Measurements from ENCODE around the gene BBS7. TPM values are rescaled to one million over a fixed set of nuclear protein-coding genes. Genes with fewer than 3 reads are reported as not detected.

The BBS7 gene
- total and polyA plus RNA-seq, 7 experiments from 2014 or later, result 3.7 to 13.1 (median 8.1) TPM

DNA sequence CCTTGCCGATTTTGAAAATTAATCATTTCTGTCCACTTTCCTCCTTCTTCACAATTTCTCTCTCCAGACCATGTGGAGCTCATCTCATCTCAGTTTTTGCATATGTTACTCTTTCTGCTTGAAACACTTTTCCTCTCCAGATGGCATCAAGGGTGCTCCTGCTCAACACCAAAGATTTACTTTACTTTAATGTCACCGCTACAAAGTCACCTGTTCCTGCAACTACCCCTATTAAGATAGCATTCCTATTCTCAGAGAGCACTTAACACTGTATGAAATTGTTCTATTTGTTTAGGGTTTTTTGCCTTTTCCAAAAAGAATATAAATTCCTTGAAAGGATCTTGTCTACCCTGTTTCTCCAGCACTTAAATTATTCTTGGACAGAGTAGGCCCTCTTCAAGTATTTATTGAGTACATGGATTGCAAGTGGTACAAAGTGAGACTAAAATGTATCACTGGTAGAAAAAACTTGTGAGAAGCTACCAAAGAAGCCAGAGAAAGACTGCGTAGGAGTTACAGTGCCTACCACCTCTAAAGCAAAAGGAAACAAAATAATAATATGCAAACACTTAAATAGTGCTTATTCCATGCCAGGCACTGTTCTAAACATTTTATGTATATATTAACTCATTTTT lies 70.3 kb downstream of the BBS7 start:
- ATAC-seq (no peak), DNase-seq (no peak)
- Histone ChIP-seq H3K4me3 (ENCODE audit: low read length) (peak overlapping the region; percentile 5), H3K9me3 (ENCODE audit: control insufficient read depth in 2 of 3, low read length in 3 of 3) (no peaks in the 10 kb centered on the region), H3K27me3 (ENCODE audit: control insufficient read depth in 2 of 2, insufficient read depth in 2 of 2, low read length in 2 of 2) (no peaks in the 10 kb centered on the region), H3K4me1 (ENCODE audit: control insufficient read depth in 2 of 2, insufficient read depth in 2 of 2, low read length in 2 of 2) (peaks cover 16 to 20% of the 10 kb centered on the region in 2 donors), H3K36me3 (ENCODE audit: control insufficient read depth in 2 of 3, insufficient read depth in 3 of 3, low read length in 3 of 3) (peaks cover 4 to 14% (median 9%) of the 10 kb centered on the region in 3 experiments), H3K27ac (ENCODE audit: low read depth, low read length) (peak overlapping the region; percentile 93)
- H3K4me3 Mint-ChIP-seq, result peak overlapping the region; percentile 89 to 99 (median 95)
- peaks cover 0 to 4% (median 0%) of the 10 kb centered on the region in 11 donors for H3K9me3 Mint-ChIP-seq
- ChIA-PET POLR2A (interaction anchor here (0.6 to 3.9 kb wide), 11 partner anchors 11 to 932 kb away, joined by 3 to 41 read pairs (median 5); partner anchors contain the start of genes ANXA5, BBS12, BBS7 and BLTP1), CTCF (interaction anchor here (0.7 kb wide), 1 partner anchor 21 kb away, joined by 6 read pairs; no protein-coding TSS in a partner anchor)
- peaks cover 0 to 2% (median 0%) of the 10 kb centered on the region in 5 donors for H3K27me3 Mint-ChIP-seq
- intact Hi-C loops (cut with micrococcal nuclease), result loop anchor here (2.0 to 10.0 kb wide), 4 partner anchors 617 to 1595 kb away; partner anchors contain the start of genes BBS12 (in 1 of the 2) and SPRY1 (in 1 of the 2)
- H3K27ac Mint-ChIP-seq, result peak overlapping the region; percentile 97 to 100 (median 99)
- peaks cover 25 to 56% (median 52%) of the 10 kb centered on the region in 7 donors for H3K4me1 Mint-ChIP-seq
- peaks cover 0 to 22% (median 9%) of the 10 kb centered on the region in 5 donors for H3K36me3 Mint-ChIP-seq

DNA sequence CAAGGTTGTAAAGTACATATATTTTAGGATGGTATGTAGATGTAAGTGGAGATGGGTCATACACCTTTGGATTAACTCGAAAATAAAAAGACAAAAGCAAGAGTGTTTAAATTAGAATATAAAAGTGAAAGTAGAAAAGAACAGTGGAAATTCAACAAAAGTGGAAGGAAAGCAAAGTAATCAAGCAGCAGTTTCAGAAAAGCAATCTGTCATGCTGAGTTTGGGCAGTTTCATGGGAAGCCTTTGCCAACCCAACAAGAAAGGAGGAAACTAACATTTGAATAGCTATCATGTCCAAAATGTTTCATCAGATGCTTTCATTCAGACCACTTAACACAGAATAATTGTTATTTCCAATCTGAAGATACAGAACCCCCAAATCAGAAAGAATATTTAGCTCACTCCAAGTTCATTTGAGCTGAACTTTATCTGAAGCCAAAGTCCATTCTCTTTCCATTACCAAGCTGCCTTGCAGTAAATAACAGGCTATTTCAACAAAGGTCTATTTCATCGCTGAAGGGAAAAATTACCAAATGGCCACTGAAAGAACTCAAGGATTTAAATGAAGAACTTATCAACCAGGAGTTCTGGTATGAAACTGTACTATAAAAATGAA lies 71.0 kb downstream of the BBS7 start:
- Mint-ChIP-seq H3K36me3 (peaks cover 0 to 16% (median 4%) of the 10 kb centered on the region in 5 donors), H3K9me3 (peaks cover 0 to 4% (median 0%) of the 10 kb centered on the region in 11 donors), H3K4me3 (peak overlapping the region; percentile 48 to 99 (median 90)), H3K4me1 (peaks cover 21 to 52% (median 48%) of the 10 kb centered on the region in 7 donors), H3K27ac (peak overlapping the region; percentile 87 to 100 (median 99)), H3K27me3 (peaks cover 0 to 3% (median 0%) of the 10 kb centered on the region in 5 donors)
- ChIA-PET CTCF (no interaction called here), POLR2A (interaction anchor here (0.6 to 3.9 kb wide), 7 partner anchors 17 to 933 kb away, joined by 3 to 41 read pairs (median 5); partner anchors contain the start of genes BBS12, BBS7, BLTP1 and CCNA2)
- Histone ChIP-seq H3K27ac (ENCODE audit: low read depth, low read length) (peak overlapping the region; percentile 93), H3K4me3 (ENCODE audit: low read length) (no peak overlapping the region), H3K36me3 (ENCODE audit: control insufficient read depth in 2 of 3, insufficient read depth in 3 of 3, low read length in 3 of 3) (peaks cover 0 to 8% (median 2%) of the 10 kb centered on the region in 3 experiments), H3K4me1 (ENCODE audit: control insufficient read depth in 2 of 2, insufficient read depth in 2 of 2, low read length in 2 of 2) (peaks cover 16 to 20% of the 10 kb centered on the region in 2 donors), H3K9me3 (ENCODE audit: control insufficient read depth in 2 of 3, low read length in 3 of 3) (no peaks in the 10 kb centered on the region), H3K27me3 (ENCODE audit: control insufficient read depth in 2 of 2, insufficient read depth in 2 of 2, low read length in 2 of 2) (no peaks in the 10 kb centered on the region)
- intact Hi-C loops (cut with micrococcal nuclease), result no loop called here
- DNase-seq, result no peak
- no peak for ATAC-seq

GRCh38 chr4:121796283-121796682 lies 74.0 kb downstream of the BBS7 start:
- Histone ChIP-seq H3K9me3 (ENCODE audit: control insufficient read depth in 2 of 3, low read length in 3 of 3) (no peaks in the 10 kb centered on the region), H3K27me3 (ENCODE audit: control insufficient read depth in 2 of 2, insufficient read depth in 2 of 2, low read length in 2 of 2) (no peaks in the 10 kb centered on the region), H3K4me3 (ENCODE audit: low read length) (no peak overlapping the region), H3K4me1 (ENCODE audit: control insufficient read depth in 2 of 2, insufficient read depth in 2 of 2, low read length in 2 of 2) (peaks cover 10 to 16% of the 10 kb centered on the region in 2 donors), H3K27ac (ENCODE audit: low read depth, low read length) (no peak overlapping the region), H3K36me3 (ENCODE audit: control insufficient read depth in 2 of 3, insufficient read depth in 3 of 3, low read length in 3 of 3) (peaks cover 0 to 2% (median 0%) of the 10 kb centered on the region in 3 experiments)
- Mint-ChIP-seq H3K27ac (peak overlapping the region in 3 of 9 donors; percentile 7 to 69 (median 10)), H3K27me3 (peaks cover 0 to 6% (median 2%) of the 10 kb centered on the region in 5 donors), H3K4me3 (no peak overlapping the region), H3K4me1 (peaks cover 13 to 36% (median 31%) of the 10 kb centered on the region in 7 donors), H3K9me3 (peaks cover 0 to 3% (median 0%) of the 10 kb centered on the region in 11 donors), H3K36me3 (peaks cover 0 to 4% (median 0%) of the 10 kb centered on the region in 5 donors)
- DNase-seq (no peak), ATAC-seq (no peak)
- intact Hi-C loops (cut with micrococcal nuclease), result no loop called here
- POLR2A ChIA-PET, result no interaction called here
- CTCF ChIA-PET, result no interaction called here

- H3K4me1 ChIP-seq (ENCODE audit: control insufficient read depth in 2 of 2, insufficient read depth in 2 of 2, low read length in 2 of 2), result peaks cover under 1 to 5% of the 10 kb centered on the region in 2 donors
- CTCF ChIA-PET, result no interaction called here
- DNase-seq (no peak), ATAC-seq (no peak)
- no peaks in the 10 kb centered on the region for H3K9me3 ChIP-seq (ENCODE audit: control insufficient read depth in 2 of 3, low read length in 3 of 3)
- Mint-ChIP-seq H3K27me3 (peaks cover under 1 to 9% (median 5%) of the 10 kb centered on the region in 5 donors), H3K36me3 (no peaks in the 10 kb centered on the region), H3K27ac (peak overlapping the region in 1 of 9 donors; percentile 36), H3K4me1 (peaks cover 8 to 21% (median 17%) of the 10 kb centered on the region in 7 donors), H3K4me3 (no peak overlapping the region), H3K9me3 (no peaks in the 10 kb centered on the region)
- no peak overlapping the region for H3K4me3 ChIP-seq (ENCODE audit: low read length)
- H3K27ac ChIP-seq (ENCODE audit: low read depth, low read length), result no peak overlapping the region
- H3K36me3 ChIP-seq (ENCODE audit: control insufficient read depth in 2 of 3, insufficient read depth in 3 of 3, low read length in 3 of 3), result no peaks in the 10 kb centered on the region
- no peaks in the 10 kb centered on the region for H3K27me3 ChIP-seq (ENCODE audit: control insufficient read depth in 2 of 2, insufficient read depth in 2 of 2, low read length in 2 of 2)
- intact Hi-C loops (cut with micrococcal nuclease), result no loop called here
- POLR2A ChIA-PET, result interaction anchor here (0.7 kb wide), 1 partner anchor 614 kb away, joined by 3 read pairs; no protein-coding TSS in a partner anchor
Measured at GRCh38 chr4:121794505-121795188, 75.6 kb downstream of the BBS7 start.

DNA sequence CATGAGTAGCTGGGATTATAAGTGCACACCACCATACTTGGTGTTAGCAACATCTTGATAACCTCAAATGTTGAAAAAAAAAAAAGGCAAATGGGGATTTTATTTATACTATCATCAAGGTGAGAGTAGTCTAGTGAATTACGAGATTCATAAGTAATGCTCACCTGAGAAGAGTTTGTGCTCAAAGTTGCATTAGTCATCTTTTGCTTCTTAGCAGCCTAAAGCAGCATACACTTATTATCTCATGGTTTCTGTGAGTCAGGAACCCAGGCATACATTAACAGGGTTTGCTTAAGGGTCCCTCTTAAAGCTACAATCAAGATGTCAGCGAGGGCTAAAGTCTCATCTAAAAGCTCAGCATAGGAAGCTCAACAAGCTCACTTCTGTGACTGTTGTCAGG lies 77.3 kb downstream of the BBS7 start:
- ChIA-PET POLR2A (no interaction called here), CTCF (no interaction called here)
- H3K4me3 ChIP-seq (ENCODE audit: low read length), result no peak overlapping the region
- peaks cover 0 to 27% (median 9%) of the 10 kb centered on the region in 7 donors for H3K4me1 Mint-ChIP-seq
- no peaks in the 10 kb centered on the region for H3K36me3 Mint-ChIP-seq
- ATAC-seq (no peak), DNase-seq (no peak)
- H3K4me1 ChIP-seq (ENCODE audit: control insufficient read depth in 2 of 2, insufficient read depth in 2 of 2, low read length in 2 of 2), result no peaks in the 10 kb centered on the region
- no peaks in the 10 kb centered on the region for H3K27me3 ChIP-seq (ENCODE audit: control insufficient read depth in 2 of 2, insufficient read depth in 2 of 2, low read length in 2 of 2)
- H3K27ac Mint-ChIP-seq, result no peak overlapping the region
- H3K27me3 Mint-ChIP-seq, result peaks cover 7 to 16% (median 14%) of the 10 kb centered on the region in 5 donors
- intact Hi-C loops (cut with micrococcal nuclease), result no loop called here
- H3K9me3 ChIP-seq (ENCODE audit: control insufficient read depth in 2 of 3, low read length in 3 of 3), result no peaks in the 10 kb centered on the region
- no peak overlapping the region for H3K27ac ChIP-seq (ENCODE audit: low read depth, low read length)
- H3K36me3 ChIP-seq (ENCODE audit: control insufficient read depth in 2 of 3, insufficient read depth in 3 of 3, low read length in 3 of 3), result no peaks in the 10 kb centered on the region
- no peak overlapping the region for H3K4me3 Mint-ChIP-seq
- H3K9me3 Mint-ChIP-seq, result no peaks in the 10 kb centered on the region

DNA sequence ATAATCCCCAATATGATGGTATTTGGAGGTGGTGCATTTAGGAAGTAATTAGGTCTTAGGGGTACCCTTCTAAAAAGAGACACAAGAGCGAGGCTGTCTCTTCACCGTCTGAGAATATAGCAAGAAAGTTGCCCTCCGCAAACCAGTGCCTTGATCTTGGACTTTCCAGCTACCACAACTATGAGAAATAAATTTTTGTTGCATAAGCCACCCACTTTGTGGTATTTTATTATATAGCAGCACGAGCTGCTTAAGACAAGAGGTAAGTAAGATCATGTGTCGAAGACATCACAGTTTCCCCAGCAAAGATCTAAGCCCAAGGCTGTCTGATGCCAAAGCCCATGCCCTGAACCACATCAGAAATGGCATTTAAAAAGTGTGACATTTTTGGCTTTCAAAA lies 78.8 kb downstream of the BBS7 start:
- POLR2A ChIA-PET, result no interaction called here

More for the DNA sequence above, 78.8 kb downstream of the BBS7 start:
- Mint-ChIP-seq H3K27ac (no peak overlapping the region), H3K4me3 (no peak overlapping the region), H3K4me1 (peaks cover 0 to 27% (median 9%) of the 10 kb centered on the region in 7 donors), H3K27me3 (peaks cover 9 to 24% (median 21%) of the 10 kb centered on the region in 5 donors), H3K9me3 (no peaks in the 10 kb centered on the region), H3K36me3 (no peaks in the 10 kb centered on the region)
- no peak overlapping the region for H3K27ac ChIP-seq (ENCODE audit: low read depth, low read length)
- H3K36me3 ChIP-seq (ENCODE audit: control insufficient read depth in 2 of 3, insufficient read depth in 3 of 3, low read length in 3 of 3), result no peaks in the 10 kb centered on the region
- no peaks in the 10 kb centered on the region for H3K9me3 ChIP-seq (ENCODE audit: control insufficient read depth in 2 of 3, low read length in 3 of 3)
- DNase-seq, result no peak
- H3K27me3 ChIP-seq (ENCODE audit: control insufficient read depth in 2 of 2, insufficient read depth in 2 of 2, low read length in 2 of 2), result no peaks in the 10 kb centered on the region
- CTCF ChIA-PET, result no interaction called here
- intact Hi-C loops (cut with micrococcal nuclease), result no loop called here
- H3K4me3 ChIP-seq (ENCODE audit: low read length), result no peak overlapping the region
- ATAC-seq, result no peak
- H3K4me1 ChIP-seq (ENCODE audit: control insufficient read depth in 2 of 2, insufficient read depth in 2 of 2, low read length in 2 of 2), result no peaks in the 10 kb centered on the region
